HG02642 (cell line): ENCODE results near the gene C1orf210.

Experiments
- ATAC-seq: cut with Tn5 transposase; IDR thresholded peaks from one replicate; pipeline ENCODE4 v1.9.1; 2021; ENCODE audit warnings: mild to moderate bottlenecking; ENCODE audit not compliant: unreplicated experiment, poor library complexity

Gene C1orf210

DNA sequence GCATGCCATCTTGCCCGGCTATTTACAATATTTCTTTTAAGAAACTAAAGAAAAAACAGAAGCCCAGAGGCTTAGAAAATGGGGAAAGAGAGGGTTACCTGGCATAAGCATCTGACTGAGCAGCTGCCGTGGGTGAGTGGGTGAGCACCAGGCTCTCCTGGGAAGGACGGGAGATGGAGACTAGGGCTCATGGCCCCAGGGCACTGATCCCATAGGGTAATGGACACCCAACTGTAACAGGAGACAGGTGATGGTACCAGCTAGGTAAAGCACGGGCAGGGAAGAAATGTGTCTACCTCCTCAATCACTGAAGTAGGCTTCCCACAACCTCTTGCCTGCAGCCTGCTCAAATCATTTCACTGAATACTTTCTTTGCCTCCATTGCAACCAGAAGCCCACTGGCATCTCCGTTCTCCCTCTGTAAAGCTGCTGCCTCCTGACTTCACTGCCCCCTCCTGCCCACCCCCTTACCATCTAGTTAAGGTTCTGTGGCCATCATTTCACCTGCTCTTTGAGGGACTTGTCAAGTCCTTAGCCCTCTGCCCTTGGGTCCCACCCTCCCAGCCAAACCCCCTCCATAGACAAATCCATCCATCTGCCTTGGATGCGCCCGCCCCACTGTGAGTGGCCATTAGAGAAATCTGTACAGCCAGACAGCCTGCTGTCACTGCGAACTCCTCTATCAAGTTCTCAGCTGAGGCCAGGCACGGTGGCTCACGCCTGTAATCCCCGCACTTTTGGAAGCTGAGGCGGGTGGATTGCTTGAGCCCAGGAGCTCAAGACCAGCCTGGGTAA is 9.4 kb downstream of the C1orf210 start:
- no peak for ATAC-seq

DNA sequence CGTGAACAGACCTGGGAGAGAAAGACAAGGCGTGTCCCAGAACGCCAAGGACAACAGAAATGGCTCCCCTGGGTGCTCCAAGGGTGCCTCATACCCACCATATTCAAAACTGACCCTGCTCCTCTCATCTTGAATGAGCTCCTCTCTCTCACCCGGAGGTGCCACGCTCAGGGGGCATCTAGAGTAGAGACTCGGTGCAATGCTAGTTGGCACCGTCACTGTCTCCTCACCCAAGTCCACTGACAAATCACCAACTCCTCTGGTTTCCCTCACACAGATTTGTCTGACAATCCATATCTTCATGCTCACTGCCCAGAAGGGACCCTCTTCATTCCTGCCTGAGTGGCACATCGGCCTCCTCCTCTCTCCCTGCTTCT is 10.6 kb downstream of the C1orf210 start:
- no peak for ATAC-seq

DNA sequence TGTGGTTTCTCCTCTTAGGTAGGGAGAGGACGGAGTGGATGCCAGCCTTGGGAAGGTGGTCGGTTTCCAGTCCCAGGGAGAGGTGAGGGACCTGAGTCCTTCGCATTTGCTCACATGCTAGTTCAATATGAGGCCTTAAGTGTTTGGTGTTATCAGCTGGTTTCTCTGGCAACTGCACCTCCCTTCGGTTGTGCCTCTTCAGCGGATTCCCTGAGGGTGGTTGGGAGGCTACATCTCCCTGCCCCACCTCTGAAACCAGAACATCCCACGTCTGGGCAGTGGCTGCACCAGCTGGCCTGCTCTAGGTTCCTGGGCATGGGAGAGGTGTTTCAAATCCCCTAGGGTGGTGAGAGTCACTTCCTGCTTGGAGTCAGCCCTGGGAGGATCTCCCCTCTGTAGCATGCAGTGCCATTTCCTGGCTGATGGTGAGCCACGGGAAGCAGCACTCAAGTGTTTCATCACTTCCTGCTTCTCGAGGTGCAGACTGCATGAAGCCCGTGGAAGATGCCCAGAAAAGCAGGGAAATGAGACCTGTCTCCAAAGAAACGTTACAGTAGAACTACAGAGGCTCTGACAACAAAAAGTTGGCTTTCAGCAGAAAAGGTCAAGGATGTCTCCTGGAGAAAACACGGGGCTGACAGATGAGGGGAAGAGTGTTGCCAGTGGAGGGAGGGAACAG is 11.1 kb downstream of the C1orf210 start:
- ATAC-seq = no peak

DNA sequence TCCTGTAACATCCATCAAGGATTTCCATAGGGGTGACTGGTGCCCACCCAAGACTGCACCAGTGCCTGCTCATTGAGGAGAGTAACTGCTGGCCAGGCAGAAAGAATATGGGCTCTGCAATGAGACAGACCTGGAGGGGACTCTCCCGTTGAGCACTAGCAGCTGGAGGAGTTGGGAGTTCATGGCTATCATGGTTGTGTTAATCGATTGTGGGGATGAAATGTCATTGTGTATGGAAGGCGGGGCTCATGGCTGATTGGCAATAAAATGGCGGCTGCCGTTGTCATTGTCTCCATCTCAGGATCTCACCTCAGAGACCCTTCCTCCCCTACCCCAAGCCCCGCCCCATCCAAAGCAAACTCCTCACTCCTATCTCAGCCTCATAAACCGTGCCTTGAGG is 11.7 kb downstream of the C1orf210 start:
- no peak for ATAC-seq

DNA sequence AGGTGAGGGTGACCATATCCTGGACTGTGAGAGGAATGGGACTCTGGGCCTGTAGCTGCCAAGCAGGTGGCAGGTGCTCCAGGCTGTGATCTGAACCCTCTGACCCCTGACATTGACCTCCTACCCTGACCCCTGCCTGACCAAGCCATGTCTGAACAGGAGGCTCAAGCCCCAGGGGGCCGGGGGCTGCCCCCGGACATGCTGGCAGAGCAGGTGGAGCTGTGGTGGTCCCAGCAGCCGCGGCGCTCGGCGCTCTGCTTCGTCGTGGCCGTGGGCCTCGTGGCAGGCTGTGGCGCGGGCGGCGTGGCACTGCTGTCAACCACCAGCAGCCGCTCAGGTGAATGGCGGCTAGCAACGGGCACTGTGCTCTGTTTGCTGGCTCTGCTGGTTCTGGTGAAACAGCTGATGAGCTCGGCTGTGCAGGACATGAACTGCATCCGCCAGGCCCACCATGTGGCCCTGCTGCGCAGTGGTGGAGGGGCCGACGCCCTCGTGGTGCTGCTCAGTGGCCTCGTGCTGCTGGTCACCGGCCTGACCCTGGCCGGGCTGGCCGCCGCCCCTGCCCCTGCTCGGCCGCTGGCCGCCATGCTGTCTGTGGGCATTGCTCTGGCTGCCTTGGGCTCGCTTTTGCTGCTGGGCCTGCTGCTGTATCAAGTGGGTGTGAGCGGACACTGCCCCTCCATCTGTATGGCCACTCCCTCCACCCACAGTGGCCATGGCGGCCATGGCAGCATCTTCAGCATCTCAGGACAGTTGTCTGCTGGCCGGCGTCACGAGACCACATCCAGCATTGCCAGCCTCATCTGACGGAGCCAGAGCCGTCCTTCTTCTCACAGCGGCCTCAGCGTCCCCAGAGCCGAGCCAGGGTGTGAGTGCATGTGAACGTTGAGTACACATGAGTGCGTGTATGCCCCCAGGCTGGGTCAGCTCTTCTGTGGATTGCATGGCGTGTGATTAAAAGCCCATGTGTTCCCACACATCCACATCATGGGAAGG is 12.5 kb downstream of the C1orf210 start:
- ATAC-seq = no peak

DNA sequence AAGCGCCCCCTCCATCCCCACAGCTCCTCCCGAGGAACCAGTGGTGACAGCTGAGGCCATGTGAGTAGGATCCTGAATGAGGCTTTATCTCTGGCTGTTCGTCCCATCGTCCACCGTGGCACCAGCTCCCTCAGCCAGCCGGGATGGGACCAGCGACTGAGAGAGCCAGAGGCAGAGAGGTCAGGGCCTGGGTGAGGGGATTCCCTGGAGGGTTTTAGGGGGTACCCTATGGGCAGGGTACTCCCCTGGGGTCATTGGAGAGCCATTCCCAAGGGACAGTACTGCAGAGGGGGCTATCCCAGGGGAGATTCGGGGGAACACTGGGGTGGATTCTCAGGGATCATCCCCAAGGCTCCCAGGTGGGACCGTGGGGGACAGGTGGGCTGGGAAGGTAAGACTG is 13.2 kb downstream of the C1orf210 start:
- no peak for ATAC-seq

DNA sequence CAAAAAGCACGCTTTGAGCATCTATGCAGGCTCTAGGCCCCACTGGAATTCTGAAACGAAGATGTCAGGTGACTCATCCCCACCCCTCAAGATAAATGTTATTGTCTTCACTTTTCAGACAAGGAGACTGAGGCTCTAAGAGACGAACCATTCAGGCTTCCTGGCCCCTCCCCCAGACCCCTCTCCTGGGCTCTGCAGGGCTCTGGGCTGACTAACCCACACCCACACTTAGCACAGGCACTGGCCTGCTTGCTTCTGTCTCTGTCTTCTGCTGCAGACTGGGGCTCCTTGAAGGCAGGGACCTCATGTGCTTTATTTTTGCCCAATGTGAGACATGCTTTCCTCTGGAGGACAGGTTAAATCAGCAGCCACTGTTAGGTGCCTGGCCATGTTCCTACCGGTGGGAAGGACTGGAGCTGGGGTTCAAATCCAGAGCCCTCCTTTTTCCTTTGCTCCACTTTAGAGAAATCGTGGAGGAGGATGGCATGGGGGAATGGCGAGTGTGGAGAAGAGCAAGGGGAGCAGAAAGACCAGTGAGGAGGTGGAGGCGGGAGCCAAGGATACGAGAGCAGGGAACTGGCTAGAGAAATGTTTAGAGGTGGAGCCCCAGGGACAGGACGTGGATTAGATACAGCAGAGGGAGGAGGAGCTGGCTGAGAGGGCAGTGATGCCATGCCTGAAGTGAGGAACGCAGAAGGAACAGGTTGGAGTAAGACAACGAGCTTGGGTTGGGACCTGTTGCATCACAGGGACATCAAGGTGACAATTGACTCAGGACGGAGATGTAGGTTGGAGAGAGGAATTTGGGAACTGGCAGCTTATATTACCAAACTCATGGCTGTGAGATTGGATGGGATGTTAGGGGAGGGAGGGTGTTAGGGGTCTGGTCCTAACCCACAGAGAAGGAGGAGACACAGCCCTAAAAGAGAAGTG is 13.9 kb downstream of the C1orf210 start:
- ATAC-seq = no peak

DNA sequence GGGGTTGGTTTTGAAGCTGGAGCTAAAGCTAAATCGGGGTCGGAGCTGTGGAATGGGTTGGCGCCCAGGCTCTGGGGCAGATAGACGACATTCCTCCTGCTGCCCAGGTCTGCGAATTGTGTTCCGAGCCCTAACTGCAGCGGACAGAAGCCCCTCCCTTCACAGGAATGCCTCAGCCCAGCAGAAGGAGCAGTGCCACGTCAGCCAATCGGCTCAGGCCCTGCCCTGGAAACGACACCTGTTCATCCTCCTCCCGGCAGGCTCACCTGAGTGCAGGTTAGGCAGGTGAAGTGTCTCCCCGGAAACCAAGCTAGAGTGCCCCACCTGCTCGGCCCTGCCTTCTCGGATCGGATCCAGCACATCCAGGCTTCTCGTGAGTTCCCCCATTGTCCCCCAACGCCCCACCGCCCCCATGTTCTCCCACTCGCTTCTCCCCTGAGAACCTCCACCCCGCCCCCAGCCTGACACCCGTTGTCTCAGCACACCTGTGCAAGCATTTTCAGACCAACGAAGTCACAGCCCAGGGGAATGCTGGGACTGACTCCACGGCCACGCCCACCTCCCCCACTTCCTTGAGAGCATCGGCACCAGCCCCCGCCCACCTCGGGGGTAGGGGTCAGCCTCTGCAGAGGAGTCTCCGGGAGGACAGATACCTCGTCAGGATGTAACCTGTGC is 14.8 kb downstream of the C1orf210 start:
- no peak for ATAC-seq

DNA sequence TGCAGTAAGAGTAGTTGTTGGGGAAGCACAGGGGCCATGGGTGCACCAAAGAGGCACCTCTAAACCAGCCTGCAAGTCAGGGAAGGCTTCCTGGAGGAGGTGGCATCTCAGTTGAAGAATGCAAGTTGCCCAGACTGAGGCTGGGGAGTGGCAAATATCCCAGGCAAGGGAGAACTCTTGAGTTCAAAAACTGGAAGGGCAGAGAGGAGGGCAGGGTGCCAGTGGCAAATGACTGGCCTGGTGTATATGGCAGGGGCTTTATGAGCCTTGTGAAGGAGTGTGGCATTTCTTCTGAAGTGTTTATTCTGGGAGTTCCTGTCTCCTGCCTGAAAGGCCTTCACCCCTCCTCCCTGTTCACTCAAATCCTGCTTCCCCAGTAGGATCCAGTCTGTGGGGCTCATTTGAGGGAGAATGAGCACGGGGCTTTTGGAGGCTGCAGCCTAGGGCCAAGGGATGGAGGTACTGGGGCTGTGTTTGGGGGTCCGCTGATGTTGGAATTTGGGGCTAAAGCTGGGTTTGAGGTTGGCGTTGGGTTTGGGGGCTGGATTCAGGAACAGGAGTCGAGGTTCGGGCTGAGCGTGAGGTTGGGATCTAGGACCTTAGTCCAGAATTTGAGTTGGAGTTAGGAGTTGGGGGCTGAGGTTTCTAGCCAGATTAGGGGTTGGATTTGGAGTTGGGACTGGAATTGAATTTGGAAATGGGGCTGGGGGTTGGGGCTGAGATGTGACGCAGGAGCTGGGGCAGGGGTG is 15.6 kb downstream of the C1orf210 start, which contains the start of gene TMEM125:
TSS of gene TMEM125 (plus strand) at position 357 of the 749 bp plus-strand sequence. CDS start 2,740 bp downstream, outside the sequence.
- ATAC-seq = no peak

DNA sequence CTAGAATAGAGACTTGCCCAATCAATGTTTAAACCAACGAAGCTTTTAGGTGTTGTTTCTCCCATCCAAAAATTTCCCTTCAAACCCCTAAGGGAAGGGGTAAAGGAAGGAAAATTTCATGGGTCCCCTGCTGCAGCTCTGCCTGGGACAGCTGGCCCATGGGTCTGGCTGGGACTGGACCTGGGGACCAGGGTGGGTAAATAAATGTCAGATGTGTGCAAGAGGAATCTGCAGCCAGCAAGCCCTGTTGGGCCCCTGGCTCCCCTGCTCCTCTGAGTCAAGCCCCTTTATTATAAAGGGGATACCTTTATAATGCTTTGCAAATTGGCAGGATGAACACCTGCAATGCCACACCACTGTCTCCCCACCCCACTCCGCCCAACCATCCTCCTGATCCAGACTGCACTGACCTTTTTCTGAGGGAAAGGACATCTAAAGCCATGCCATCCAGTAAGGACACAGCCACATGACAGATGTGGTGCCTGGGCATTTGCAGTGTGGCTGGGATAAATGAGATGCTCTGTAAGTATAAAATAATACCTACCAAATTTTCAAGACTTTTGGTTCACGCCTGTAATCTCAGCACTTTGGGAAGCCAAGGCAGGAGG is 17.5 kb downstream of the C1orf210 start:
- no peak for ATAC-seq

DNA sequence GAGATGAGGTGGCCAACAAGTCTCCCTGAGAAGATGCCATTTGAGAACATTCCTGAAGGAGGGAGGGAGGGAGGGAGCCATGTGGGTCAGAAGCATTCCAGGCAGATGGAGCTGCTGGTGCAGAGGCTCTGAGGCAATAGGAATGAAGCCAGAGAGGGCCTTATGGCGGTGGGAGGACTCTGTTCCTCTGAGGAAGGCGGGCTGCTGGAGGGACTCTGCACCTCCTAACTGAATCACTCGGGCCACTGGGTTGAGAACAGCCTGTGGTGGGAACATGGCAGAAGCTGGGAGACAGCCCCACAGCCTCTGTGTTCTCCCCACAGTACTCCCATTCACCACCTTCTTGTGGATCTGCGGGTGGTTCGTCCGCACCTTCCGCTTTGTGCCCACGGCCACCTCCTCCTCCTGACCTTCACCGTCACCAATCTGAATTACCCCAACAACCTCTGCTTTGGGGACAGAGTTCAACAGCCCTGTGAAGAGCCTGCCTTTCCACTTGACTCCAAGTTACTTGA is 18.0 kb downstream of the C1orf210 start:
- ATAC-seq = no peak

DNA sequence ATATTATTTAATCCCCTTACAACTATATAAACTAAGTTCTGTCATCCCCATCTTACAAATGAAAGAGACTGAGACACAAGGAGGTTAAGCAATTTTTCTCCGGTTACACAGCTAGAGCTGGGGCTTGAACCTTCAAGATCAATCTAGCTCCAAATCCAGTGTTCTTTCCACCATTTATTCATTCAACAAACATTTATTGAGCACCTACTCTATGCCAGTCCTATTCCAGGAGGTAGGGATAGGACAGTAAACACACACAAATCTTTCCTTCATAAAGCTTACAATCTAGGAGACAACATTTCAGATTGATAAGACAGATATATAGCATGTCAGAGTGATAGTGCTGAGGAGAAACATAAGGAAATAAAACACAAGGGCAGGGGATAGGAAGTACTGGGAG is 18.5 kb downstream of the C1orf210 start:
- ATAC-seq = no peak

DNA sequence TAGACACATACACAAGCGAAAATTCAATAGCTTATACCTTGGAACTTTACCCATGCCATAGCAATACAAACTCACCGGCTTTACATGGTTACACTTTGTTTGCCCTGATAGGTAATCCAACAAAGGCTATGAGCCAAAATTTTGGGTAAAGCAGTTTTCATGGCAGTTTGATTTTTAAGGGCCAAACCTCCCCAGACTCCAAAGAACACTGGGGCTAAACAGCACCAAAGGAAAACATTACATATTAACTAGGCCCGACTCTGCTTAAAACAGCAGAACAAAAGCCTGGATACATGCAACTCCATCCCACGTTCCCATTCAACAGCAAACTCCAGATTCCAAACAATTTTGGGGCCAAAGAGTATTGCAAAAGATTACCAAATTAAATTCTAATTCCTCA is 19.9 kb downstream of the C1orf210 start:
- no peak for ATAC-seq

DNA sequence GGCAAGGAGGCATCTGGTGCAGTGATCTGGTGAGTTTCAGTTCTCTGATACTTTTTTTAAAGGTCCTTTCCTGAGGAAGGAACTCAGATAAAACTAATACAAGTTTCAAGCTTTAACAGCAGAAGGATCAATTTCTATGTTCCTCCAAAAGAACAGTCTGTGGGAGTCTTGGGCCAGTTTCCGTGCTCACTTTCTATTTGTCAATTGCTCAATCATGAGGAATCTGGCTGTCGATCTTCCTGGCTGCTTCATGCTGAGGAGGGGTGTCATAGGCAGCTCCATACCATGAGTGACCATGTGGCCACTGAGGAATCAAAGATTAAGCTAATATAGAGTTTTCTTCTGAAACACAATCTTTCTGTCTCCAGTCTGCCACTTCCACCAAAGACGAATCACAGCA is 27.0 kb downstream of the C1orf210 start:
- ATAC-seq = no peak

DNA sequence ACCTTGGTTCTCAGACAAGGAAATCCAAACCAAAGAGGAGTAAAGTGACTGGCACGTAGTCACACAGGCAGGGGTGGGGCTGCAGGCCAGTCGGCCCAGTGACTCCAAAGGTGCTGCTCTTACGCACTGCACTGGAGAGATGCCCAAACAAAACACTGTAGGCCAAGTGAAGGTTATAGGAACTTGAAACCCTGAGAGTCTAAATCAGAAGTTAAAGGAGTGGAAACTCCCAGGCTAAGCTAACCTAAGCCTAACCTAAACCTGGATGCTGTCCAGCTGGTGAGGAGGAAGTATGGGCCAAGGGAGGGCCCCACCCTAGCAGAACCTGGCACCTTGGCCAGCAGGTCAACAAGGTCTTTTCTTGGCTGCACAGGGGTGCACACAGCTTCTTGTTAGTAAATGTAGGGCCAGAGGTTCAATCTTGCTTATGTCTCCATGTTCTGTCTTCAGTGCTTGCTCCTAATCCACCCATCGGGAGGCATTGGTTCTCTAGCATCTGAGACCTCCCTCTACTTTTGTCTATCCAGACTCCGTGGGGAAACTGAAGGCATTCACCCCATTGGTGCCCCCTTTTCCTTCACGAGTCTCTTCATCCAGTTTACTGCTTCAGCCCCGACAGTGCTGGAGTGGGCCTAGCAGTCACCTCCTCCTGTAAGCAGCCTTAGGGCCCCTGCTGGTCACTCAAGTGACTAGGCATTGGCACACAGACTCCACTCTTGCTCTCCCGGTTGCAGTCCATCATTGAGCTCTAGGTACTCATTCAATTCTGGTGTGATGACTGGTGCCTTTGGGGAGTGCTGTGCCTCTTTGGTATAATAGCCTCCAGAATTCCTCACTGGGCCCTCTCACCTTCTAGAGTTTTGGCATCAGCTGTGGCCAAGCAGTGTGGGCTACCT is 28.5 kb downstream of the C1orf210 start:
- ATAC-seq = no peak

DNA sequence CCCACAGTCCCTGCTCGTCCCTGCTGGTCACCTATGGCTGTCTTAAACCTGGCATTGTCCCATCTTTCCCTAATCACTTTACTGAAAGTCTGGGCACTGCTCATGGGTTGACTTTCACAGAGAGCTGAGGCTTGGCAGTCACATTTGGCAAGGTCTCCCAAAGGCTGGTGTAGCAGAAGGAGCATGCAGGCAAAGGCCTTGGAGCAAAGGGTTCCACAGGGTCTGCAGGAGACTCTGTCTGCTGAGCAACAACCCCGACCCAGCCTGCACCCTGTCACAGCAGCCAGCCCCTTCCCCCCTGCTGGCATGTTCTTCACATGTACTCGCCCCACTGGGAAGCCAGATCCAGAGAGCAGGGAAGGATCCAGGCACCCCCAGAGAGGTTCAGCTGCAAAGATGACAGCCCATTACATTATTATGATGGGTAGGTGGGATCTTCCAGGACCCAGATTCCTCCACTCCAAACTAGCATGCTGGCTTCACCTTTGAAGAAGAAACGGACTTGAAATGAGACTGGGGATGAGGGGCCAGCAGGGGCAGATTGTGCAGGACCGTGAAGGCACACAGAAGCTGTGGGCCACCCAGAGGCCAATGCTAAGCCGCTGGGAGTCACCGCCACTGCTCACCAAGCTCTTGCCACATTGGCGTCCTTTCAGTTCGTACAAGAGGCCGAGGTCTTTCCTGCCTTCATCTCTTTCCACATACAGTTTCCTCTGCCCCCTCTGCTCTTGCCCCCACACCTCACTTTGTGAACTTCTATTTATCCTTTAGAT is 29.8 kb downstream of the C1orf210 start:
- ATAC-seq = no peak
